HuH-7 (cell line): ENCODE data around the gene SHF.

Source experiments
- DNase-seq: peaks from one replicate; pipeline ENCODE4 v3.0.0; 2011; ENCODE audit warnings: low spot score

The SHF gene

DNA sequence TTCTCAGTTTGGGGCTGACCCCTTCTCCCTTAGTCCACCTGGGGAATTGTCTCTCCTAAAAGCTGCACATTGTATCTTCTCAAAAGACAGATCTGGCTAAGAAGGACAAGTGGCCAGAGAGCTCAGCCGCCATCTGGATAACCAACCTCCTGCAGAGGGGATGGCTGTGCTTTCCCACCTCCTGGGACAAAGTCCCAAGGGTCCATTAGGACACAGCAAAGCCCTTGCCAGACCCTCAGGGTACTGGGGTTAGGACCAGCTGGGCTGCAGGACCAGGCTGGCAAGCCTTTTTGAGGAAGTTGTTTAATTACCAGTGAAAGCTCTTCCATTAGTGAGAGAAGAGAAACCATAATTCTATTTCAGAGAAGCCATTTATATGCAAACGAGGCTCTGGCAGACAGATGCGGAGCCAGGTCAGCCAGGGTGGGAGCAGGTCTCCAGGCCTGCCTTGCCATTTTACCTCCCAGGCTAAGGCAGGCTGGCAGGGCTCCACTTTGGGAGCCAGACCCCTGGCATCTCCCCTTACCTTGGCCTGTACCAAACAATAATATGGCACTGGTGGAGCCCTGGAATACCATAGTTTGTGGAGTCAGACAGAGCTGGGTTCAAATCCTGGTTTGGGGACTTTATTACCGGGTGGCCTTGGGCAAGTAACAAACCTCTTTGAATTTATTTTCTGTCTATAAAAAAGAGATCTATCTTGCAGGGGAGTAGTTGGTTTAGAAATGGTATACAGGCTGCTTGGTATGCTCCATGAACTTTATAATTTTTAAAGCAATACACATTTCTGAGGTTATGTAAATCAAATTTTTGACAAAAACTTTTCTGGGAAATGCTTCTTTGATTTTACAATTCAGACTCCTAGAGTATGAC is 17.9 kb downstream of the SHF start:
- no peak for DNase-seq

DNA sequence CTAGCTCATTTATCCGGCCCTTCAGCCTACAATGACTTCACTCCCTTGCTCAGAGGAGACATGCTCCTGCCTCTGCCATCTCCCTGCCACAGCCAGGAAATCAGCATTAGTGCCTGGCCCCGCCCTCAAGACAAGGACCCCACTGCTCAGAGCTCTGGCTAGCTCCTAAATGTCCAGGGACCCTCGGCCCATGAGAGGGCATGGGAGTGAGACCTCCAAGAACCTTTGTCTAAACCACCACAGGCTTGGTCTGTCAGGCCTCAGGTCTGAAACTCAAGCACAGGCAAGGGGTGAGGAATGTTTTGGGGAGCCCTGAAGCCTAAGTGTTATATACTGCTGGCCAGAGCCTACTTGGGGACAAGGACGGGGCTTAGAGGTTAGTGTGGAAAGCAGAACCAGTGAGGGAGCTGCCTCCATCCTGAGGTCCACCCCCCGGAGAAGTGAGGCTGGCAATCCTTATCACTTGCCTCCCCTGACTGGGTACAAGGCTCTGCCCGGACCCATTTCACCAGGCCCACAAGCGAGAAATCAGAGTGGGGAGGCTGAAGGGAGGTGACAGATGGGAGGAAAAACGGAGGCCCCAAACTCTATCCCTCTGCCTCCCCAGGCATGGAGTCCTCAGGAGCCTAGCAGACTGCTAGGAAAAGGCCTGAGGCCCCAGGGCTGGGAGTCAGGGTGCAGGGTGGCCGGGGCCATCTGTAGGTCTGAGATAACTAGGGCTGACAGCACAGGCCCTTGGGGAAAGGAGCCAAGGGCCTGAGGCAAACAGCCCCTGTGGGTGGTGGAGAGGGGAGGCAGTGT is 18.8 kb downstream of the SHF start:
- DNase-seq: no peak

DNA sequence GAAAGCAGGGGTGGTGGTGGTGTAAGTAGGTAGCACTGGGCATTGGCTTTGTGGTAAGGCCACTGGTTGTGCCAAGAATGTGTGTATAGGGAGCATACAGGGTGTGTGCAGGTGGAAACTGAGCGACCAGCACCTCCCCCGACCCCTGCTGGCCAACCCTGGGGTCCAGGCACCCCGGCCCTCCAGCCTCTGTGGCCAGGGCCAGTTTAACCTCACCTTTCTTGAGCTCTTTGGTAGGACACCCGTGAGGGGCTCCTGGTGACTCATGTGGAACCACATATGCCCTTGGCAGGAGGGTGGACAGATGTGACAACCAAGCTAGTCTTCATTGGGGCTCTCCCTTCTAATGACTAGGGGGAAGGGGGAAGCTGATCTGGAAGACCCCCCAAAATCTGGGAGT is 19.5 kb downstream of the SHF start:
- DNase-seq: no peak

DNA sequence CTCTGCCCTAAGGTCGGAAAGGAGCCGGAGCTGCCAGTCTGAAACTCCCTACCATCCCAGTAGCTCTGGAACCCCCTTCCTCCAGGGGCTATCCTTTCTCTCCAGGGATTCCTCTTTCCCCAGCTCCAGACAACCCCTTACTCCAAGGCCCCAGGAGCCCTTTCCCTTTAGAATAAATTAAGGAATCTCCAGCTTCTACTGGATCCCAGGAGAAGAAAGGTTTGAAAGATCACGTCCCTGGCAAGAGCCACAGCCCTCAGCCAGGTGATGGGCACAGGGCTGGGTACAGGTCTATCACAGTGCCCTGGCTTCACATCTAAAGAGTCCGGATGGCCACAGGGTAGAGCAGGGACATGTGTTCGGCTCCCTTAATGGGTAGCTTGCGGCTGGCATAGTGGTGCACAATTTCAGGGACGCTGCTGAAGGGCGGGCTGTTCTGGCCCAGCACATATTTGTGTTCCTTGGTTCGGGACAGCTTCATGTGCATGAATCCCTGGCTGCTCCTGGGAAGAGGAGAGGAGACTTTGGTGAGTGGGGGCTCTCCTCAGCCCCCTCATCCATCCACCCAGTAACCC is 20.0 kb downstream of the SHF start:
- no peak for DNase-seq

DNA sequence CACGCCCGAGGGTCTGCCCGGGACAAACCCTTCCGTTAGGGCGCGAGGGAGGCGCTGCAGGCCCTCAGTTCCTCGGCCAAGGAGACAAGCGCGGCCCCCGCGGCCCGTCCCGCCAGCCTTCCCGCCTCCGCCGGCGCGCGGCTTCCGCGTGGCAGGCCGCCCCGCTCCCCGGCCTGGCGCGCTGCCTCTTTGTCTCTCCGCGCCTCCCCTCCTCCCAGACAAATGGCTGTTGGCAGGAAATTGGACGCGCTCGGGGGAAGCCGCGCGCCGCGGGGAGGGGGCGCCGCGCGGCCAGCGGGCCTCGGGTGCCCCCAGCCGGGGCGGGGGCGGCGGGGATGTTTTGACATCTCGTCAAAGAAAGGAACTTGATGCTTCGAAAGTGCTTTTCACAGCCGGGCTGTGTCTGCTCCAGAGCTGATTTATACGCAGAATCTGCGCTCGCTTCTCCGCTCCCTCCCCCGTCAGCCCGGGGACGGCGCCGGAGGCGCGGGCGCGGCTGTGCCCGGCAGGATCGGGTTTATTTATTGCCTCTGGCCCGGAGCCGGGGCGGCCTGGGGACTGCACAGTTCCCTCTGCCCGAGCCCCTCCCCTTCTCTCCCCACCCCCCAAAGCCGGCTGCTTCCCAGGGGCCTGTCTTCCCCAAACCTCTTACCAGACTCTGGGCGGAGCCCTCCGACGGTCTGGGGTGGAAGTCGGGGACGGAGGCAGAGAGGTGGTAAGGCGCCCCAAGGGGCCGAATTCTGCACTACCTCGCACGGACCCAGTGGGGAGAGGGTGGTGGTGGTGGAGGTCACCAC is 20.7 kb downstream of the SHF start:
- DNase-seq: peak; percentile 87

DNA sequence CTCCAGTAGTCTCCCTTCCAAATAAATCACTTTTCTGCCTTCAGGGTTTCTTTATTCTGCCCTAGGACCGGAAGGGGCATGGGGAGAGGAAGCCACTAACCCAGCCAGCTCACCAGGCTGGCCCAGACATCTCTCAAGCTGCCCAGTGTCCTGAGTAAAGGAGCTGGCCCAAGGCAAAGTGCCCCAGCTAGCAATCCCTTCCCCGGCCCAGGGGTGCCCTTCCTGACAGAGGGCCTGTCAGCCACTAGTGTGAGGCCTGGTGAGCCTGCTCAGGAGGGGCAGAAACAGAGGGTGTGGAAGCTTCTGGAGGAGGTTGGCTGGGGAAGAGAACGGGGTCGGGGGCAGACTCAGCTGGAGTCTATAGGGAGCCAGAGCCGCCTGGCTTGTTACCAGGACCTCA is 22.2 kb downstream of the SHF start:
- DNase-seq: no peak

DNA sequence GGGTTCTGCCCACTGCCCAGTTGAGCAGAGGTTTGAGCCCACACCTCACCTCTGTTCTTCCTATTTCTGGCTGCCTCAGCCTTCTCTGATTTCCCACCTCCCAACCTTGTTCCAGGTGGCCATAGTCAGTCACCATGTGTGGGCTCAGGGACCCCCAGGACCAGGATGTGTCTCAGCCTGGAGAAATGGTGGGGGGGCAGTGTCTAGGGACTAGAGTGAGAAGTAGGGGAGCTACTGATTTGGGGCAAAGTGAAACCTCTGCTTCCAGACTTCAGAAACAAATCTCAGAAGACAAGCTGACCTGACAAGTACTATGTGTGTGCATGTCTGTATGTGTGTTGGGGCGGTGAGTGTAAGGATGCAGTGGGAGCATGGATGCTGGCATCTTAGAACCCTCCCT is 22.9 kb downstream of the SHF start:
- no peak for DNase-seq

DNA sequence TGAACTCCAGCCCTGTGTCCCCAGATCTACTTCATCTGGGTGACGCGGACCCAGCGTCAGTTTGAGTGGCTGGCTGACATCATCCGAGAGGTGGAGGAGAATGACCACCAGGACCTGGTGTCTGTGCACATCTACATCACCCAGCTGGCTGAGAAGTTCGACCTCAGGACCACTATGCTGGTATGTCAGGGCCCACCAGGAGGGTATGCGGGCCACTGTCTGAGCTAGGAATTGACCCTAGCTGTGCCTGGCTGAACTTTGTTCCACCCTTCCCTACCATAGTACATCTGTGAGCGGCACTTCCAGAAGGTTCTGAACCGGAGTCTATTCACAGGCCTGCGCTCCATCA is 24.3 kb downstream of the SHF start:
- no peak for DNase-seq

DNA sequence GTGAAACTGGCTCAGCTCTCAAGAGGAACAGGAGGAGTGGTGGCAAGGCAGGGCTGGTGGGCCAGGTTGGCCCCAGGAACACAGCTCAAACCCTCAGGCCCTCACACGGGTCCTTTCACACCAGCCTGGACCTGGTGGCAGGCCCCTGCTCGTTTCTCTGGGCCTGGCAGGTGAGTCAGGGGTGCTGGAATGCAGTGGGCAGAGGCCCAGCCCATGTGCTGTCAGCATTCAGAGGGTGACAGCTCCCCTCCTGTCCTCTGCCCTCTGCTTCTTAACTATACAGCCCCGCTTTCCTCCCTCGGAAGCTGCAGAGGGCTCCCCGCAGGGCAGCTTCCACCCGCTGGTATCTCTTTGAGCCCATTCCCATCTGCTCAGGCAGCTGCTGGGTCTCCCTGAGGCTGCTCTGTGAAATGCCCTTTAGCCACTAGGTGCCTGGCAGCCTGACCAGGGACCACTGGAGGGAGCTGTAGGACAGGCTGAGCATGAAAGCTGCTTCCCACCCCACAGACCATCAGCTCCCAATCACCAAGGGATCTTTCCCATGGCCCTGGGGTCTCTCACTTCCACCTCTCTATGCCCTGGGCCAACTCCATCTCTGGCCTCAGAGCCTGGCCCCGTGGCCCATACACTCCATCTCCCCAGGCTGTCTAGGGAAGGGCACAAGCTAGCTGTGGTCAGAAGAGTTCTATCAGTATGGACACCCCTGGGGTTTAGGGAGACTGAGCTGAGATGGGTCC is 24.8 kb downstream of the SHF start:
- DNase-seq: peak; percentile 98

DNA sequence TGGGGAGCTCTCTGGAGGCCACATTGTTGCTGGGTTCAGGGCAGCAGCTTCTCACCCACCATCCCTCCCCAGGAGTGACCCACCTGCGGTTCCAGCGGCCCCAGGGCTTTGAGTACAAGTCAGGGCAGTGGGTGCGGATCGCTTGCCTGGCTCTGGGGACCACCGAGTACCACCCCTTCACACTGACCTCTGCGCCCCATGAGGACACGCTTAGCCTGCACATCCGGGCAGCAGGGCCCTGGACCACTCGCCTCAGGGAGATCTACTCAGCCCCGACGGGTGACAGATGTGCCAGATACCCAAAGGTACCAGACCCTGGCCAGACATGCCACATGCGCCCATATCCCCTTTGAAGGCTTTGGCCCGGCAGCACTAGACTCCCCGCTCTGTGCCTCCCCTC is 26.1 kb downstream of the SHF start:
- no peak for DNase-seq

DNA sequence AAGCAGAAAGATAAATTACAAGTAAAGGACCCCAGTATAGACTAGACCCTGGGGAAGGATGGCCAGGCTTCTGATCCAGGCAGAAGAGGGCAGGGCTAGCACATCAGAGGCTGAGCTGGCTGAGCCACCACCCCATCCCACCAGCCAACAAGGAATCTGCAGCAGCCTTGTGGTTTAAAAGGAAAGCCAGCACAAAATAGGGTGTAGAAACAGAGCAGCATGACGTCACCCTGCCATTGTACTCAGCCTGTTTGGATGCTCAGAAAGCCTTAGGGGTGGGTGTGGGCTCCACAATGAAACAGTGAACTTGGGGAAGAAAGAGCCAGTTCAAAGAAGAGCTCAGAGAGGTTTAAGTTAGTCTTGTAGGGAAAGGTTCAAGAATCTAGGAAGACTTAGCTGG is 29.8 kb downstream of the SHF start:
- DNase-seq: no peak

DNA sequence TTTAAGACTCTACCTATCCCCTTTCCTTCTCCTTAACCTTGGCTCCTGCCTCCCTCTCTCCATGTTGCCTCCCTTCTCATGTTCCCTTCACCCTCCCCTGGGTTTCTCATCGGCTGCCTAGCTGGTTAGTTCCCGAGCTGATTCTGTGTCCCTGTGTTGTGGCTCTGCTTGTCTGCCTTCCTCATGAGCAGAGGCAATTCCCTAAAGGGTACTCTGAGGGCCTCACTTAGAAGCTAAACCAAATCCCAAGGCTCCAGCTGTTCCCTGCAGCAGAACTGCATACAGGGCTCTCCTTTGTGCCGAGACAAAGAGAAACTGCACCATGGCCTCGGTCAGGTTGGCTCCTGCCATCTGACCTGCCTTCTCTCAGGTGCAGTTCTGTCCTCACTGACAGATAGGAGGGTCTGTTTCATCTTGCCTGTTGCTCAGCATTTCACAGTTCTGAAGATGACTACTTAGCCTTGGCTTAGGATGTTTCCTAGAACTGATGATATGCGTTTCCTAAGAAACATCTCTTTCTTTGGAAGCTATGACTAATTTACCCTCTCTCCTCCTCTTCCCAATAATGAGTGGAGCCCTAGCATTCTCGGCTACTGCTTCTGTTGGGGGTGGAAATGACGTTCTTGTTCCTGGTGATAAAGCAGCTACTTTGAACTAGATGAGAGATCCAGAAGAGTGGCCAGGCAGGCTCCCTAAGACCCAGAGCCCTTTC is 30.9 kb downstream of the SHF start:
- DNase-seq: no peak

DNA sequence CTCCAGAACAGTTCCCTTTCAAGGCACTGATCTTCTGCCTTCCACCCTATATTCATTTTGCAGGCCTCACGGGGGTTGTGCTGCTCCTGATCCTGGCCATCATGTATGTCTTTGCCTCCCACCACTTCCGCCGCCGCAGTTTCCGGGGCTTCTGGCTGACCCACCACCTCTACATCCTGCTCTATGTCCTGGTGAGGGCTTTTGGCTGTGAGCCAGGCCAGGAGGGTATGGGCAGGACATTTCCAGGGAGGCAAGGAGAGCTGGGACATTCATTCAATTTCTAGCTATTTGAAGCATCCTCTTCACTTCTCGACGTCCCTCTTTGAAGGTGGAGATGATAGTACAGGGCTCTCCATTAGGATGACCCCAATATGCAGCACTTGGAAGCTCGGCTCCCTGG is 32.0 kb downstream of the SHF start:
- DNase-seq: no peak

DNA sequence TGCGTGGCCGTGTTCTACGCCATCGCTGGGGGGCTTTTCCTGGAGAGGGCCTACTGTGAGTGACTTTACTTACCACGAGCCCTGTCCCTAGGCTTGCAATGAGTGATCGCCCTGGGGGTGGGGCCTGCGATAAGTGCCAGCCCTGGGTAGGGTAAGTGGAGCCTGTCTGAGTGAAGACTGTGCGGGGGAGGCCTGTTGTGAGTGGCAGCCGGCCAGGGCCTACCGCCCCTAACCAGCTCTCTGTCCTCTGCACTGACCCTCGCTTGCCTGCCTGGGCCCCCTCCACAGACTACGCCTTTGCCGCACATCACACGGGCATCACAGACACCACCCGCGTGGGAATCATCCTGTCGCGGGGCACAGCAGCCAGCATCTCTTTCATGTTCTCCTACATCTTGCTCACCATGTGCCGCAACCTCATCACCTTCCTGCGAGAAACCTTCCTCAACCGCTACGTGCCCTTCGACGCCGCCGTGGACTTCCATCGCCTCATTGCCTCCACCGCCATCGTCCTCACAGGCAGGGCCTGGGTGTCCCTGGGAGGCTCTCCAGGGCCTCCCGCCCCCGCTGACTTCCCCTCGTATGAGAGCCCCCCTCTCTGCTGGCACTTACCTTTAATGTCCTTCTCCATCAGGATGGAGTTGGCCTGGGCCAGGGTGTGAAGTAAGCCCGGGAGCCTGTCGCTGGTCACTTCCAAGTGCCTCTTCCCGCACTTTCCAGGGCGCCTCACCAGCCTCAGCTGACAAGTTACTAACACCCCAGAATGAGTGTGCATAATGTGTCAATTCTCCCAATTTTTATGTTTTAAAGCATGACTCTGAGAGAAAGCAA is 35.6 kb downstream of the SHF start:
- no peak for DNase-seq

DNA sequence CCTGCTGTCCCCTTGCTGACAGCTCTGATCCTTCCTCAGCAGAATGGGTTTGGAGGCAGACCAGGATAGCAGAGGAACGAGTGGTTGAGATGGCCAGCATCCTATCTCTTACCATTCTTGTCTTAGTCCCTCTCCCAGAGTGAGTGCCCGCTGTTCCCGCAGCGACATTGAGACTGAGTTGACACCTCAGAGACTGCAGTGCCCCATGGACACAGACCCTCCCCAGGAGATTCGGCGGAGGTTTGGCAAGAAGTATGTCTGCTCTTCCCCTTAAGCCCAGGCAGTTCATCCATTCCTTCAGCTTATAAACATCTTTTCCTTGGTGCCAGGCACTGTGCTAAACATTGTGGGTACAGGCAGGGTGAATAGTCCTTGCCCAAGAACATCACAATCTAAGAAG is 36.8 kb downstream of the SHF start:
- no peak for DNase-seq

DNA sequence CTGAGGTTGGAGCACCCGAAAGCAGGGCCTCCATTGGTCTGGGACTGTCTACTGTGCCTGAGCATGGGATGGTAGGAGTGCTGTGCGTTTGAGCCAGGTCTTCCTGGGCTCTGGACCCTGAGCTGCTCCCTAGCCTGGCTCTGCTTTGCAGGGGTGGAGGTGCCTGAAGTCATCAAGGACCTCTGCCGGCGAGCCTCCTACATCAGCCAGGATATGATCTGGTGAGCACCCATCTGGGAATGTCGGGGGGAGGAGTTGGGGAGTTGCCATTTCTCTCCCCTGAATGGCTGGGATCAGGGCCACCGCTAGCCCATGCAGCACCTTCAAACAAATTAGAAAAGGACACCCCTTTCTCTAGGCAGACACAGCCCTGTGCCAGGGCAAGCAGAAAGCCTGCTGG is 37.3 kb downstream of the SHF start:
- no peak for DNase-seq

DNA sequence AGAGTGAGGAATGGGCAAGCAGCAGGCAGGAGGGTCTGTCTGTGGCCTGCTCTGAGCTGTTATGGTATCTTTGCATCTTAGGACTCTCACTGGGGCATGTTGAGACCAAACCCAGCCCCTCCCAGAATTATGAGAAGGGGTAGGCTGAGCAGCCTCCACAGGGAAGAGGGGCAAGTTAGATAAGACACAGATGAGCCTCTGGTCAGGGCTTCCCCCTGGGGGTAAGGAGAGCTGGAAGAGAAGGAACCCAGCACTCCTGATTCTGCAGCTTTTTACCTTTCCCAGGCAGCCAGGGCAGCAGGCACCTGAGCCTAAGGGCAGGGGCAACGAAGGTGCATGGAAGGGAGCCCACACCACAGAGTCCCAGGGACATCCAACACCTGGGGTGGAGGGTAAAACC is 38.7 kb downstream of the SHF start:
- DNase-seq: no peak

DNA sequence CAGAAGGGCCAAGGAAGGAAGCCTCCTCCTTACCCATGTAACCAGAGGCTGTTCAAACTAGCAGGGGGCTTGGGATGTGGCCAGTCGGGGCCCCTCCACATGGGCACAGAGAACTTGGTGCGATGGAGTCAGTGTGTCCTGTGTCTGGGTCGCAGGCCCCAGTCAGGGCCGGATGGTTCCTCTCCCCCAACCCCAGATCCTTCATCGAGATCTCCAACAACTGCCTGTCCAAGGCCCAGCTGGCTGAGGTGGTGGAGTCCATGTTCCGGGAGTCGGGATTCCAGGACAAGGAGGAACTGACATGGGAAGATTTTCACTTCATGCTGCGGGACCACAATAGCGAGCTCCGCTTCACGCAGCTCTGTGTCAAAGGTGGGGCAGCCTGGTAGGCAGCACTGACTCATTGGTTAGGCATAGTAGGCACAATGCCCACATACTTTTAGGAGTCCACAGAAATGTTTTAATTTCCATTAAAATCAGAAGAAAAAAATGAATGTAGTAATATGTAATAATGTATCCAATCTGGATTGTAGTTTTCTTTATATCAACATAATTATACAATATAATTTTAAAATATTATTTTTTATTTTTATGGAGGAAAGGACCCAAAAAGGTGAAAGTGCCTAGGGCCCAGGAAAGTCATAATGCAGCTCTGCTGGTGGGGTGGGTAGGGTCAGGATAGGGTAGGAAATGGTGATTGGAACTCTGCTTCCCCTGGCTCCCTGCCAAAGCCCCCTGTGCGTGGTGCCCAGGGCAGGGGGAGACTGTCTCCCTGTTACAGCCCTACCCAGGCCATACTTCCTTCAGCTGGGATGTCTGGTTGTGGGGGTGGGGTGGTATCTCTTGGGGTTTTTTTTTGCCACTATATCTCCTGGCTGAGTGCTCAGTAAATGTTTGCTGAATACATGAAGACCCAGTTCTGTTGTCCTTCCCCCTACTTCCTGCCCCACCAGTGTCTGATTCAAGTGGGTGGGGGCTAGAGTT is 39.4 kb downstream of the SHF start:
- DNase-seq: no peak

DNA sequence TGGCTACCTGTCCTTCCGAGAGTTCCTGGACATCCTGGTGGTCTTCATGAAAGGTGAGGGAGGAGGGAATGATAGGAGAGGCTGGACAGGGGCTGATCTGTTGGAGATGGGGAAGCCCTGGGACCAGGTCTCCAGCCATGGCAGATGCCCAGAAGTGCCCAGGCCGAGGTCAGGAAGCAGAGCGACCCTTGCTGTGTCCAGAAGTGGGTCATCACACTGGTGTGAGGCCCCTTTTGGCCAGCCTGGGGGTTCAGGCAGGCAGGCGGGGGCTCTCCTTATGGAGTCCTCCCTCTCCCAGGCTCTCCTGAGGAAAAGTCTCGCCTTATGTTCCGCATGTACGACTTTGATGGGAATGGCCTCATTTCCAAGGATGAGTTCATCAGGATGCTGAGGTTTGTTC is 40.2 kb downstream of the SHF start:
- DNase-seq: no peak
